H1 (cell line): ENCODE results near the gene TOMM34.

Experiments used
- ATF2 ChIP-seq: IDR thresholded peaks from 2 replicates; pipeline ENCODE4 v1.6.1; 2012; ENCODE audit warnings: low read length, inconsistent platforms
- EP300 ChIP-seq, 2 experiments: IDR thresholded peaks; 1 replicate in 1 of 2; 2 replicates in 1 of 2; pipeline ENCODE4 v1.6.1; 2011 to 2012; ENCODE audit warnings: low read depth in 2 of 2, low read length in 2 of 2, mild to moderate bottlenecking in 2 of 2, borderline replicate concordance in 1 of 2, inconsistent platforms in 1 of 2, moderate library complexity in 1 of 2
- POLR2A ChIP-seq, 2 experiments: IDR thresholded peaks; 1 replicate in 1 of 2; 2 replicates in 1 of 2; pipeline ENCODE4 v1.6.1; 2011; ENCODE audit warnings: low read depth in 2 of 2, low read length in 2 of 2, mild to moderate bottlenecking in 2 of 2; ENCODE audit errors: control extremely low read depth in 1 of 2
- RFX5 ChIP-seq: IDR thresholded peaks from 2 replicates; pipeline ENCODE4 v1.6.1; 2011; ENCODE audit warnings: low read depth, low read length, improper control_type of control experiment, borderline replicate concordance

GRCh38 chr20:44966030-44966961, 6.1 kb upstream of the TOMM34 start, which contains the start of gene STK4:
- TF ChIP-seq RFX5 (no peak), ATF2 (no peak), POLR2A (IDR thresholded peaks at IDR 0.05; ENCODE audit: control extremely low read depth in 1 of 2, low read depth in 2 of 2, low read length in 2 of 2) (peak in 1 of 2 experiments; percentile 50; a peak in 2 of 3 replicates), EP300 (IDR thresholded peaks at IDR 0.05; ENCODE audit: borderline replicate concordance in 1 of 2, low read depth in 2 of 2, low read length in 2 of 2) (0 out of 3 replicates have a peak, but pooled peaks of 1 of the 2 experiments have one; percentile 28)
